Measurements from ENCODE around the gene SLC22A23. TPM values are rescaled to one million over a fixed set of nuclear protein-coding genes. Genes with fewer than 3 reads are reported as not detected.

Gene SLC22A23
- total RNA-seq, 1 donor from 2014 or later, result 42.4 TPM

GRCh38 chr6:3444276-3445088, 12.4 kb downstream of the SLC22A23 start:
- DNase-seq (ENCODE audit: low spot score), result no peak

DNA sequence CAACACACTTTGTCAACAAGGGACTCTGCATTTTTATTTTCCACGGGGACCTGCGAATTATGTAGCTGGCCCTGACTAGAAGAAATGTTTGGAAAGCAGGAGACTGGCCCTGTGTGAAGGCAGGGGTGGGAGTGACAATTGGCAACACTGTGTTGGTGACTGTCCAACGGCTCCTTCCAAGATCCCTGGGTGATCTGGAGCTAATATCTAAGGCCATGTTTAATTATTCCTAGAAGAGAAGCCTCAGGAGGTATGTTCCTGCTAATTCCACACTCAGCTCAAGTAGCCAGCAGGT, 13.7 kb downstream of the SLC22A23 start:
- no peak for DNase-seq (ENCODE audit: low spot score)

GRCh38 chr6:3442431-3443220, 14.2 kb downstream of the SLC22A23 start:
- no peak for DNase-seq (ENCODE audit: low spot score)

- no peak for DNase-seq (ENCODE audit: low spot score)
Observed at GRCh38 chr6:3440911-3441310, 15.9 kb downstream of the SLC22A23 start.

DNA sequence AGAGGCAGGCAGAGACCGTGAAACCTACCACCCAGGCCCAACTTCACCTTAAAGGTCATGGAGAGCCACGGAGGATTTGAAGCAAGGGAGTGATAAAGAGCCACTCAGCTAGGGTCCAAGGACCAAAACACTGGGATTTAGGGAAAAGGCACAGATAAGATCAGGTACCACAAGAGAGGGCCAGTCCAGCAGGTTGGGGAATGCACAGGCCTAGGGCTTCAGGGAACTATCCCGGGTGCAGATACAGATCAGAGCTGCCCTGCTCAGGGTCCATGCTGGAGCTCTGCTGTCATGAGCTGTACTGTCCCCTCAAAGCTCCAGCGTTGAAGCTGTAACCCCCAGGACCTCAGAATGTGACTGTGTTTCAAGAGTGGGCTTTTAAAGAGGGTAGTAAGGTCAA, 16.9 kb downstream of the SLC22A23 start:
- no peak for DNase-seq (ENCODE audit: low spot score)

GRCh38 chr6:3438190-3439167, 18.4 kb downstream of the SLC22A23 start:
- no peak for DNase-seq (ENCODE audit: low spot score)

- DNase-seq (ENCODE audit: low spot score), result no peak
Observed at GRCh38 chr6:3433005-3433404, 23.8 kb downstream of the SLC22A23 start.

DNA sequence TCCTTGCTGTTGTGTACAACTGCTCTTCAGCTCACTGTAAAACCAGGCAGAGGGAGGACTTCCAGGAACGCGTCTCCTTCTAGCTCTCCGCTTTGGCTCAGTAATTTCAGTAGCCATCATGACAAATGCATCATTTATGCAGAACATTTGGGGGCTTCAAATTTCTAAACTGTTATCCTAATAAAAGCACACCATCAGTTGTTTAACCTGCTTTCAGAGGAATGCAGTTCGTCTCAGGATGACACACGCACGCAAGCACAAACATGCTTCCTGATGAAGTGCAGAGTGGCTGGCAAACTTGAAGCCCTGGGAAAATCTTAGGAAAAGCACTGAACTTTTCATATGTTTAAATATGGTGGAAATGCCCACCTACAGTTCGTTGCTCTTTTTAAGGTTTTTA, 24.4 kb downstream of the SLC22A23 start:
- DNase-seq (ENCODE audit: low spot score), result no peak

DNA sequence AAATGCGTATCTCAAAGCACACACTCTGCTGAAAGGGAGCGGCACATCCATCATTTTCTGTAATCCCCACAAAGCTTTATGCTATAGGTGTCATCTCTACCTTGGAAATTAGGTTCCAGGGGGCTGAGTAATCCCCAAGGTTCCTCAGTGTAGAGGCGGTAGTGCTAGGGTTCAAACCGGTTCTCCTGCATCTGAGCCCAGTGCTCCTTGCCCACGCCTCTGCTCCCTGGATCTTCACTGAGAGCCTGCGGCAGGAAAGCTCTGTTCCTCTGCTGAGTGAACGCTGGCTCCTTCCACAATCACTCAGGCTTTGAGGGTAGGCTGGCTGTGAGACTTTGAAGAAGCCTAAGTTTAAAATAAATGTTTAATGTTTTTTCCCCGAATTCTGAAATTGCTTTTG, 24.9 kb downstream of the SLC22A23 start:
- DNase-seq (ENCODE audit: low spot score), result no peak

DNA sequence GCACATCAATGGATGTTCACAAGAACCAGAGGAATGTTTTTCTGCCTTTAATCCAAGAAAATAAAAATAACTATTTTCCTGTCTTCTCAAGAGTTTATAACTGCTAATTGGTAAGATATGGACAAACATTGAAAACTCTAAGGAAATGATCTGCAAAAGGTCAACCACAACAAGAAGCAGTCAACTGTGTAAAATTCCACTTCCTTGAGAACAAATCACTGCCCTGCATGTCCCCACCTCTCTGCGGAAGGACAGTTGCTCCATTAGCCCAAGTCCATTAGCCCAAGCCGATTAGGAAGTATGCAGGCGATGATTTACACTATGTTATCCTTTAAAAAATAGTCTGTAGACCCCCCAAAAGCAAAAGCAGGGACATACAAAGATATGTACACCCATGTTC, 27.6 kb downstream of the SLC22A23 start:
- DNase-seq (ENCODE audit: low spot score), result no peak

DNA sequence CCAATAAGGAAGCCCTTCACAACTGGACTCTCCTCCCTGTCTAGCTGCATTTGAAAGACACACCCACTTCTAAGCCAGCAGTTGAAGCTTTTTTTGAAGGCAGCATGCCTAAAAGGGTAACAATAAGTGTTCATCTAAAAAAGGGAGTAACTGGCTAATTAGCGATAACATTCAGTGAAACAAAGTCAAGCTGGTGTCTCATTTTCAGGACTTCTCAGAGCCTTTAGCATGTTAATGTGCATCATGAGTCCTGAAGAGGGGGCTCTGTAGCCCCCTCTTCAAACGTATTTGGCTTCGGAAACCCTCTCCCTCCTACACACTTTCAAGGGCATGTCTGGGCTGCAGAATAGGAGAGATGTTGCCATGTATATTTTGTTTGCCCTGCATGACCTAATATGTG, 28.1 kb downstream of the SLC22A23 start:
- no peak for DNase-seq (ENCODE audit: low spot score)

DNA sequence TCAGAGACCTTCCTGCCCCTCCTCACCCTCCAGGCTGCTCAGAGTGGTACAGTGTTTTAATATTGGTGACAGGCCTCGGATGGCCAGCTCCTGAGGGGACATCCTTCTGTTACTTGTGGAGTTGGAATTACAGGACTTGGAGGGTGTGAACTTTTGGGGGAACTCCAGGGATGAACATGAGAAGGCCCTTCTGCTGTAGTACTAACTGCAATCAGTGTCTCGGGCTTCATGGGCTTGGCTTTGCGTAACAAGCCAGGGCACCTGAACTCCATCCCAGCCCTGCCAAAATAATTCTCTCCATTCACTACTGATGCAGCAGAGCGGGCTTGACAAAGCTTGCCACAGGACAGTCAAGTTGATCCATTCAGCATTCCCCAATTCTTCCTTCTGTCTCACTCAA, 28.6 kb downstream of the SLC22A23 start:
- DNase-seq (ENCODE audit: low spot score), result no peak

- no peak for DNase-seq (ENCODE audit: low spot score)
Observed at GRCh38 chr6:3427687-3428085, 29.2 kb downstream of the SLC22A23 start.

GRCh38 chr6:3426927-3427686, 29.7 kb downstream of the SLC22A23 start:
- DNase-seq (ENCODE audit: low spot score), result no peak

GRCh38 chr6:3426091-3426926, 30.5 kb downstream of the SLC22A23 start:
- no peak for DNase-seq (ENCODE audit: low spot score)

GRCh38 chr6:3425574-3425973, 31.3 kb downstream of the SLC22A23 start:
- DNase-seq (ENCODE audit: low spot score), result no peak

DNA sequence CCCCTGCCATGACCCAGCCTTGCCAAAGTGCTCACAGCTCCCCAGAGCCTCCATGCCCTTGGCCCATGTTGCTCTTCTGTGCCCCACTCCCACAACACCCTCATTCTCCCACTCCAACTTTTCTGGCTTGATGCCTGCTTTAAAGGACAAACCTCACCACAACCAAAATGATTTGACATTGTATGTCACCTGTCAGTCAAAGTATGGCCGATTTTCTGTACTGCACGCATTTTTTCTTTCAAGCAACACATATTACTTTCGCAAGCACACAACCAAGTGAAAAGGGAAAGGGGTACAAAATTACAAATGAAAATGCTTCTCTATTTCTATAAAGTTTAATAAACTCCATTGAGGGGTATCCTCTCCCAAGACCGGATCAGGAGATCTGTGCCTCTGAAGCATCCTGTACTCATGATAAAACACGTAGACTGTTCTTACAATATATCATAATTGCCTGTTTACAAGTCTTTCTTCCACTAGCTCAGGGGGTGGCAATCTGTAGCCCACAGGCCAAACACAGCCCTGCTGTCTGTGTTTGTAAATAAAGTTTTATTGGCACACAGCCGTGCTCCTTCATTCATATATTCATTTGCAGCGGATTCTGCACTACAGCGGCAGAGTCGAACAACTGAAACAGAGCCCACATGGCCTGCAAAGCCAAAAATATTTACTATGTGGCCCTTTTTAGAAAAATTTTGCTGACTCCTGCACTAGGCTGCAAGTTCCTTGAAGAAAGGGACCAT, 32.5 kb downstream of the SLC22A23 start:
- DNase-seq (ENCODE audit: low spot score), result no peak

DNA sequence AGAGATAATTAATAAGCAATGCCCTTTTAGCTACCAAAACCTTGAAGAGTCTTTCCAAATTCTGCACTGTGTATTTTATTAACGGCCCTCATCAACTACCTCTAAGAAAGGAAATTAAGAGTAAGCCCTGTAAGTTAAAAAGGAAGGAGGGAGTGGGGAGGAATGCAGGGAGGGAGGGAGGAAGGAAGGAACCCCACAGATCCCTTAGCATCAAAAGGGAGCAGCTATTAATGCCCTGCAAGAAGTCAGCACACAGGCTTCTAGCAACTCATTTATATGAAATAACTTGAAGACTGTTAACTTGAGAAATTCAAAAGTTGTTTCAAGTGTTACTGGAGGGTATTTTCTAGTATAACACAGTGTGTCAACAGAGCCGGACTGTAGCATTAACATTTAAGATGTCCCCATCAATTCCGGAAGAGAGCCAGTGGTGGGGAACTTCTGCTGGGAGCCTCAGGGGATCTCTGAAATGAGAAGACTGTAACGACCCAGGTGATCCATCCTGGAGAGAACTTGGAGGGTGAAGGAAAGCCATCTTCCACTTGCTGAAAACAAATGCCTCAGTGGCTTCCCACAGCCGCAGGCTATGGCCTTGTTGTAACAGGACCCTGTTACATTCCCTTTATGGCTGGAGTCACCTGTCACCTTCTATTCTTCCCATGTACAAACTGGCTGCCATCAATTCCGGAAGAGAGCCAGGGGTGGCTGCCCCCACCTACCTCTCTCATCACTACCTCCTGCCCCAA, 33.2 kb downstream of the SLC22A23 start:
- no peak for DNase-seq (ENCODE audit: low spot score)

Data from ureter (tissue), 1 donor.